ENCODE results near the gene SPHK2.

SPHK2 gene

DNA sequence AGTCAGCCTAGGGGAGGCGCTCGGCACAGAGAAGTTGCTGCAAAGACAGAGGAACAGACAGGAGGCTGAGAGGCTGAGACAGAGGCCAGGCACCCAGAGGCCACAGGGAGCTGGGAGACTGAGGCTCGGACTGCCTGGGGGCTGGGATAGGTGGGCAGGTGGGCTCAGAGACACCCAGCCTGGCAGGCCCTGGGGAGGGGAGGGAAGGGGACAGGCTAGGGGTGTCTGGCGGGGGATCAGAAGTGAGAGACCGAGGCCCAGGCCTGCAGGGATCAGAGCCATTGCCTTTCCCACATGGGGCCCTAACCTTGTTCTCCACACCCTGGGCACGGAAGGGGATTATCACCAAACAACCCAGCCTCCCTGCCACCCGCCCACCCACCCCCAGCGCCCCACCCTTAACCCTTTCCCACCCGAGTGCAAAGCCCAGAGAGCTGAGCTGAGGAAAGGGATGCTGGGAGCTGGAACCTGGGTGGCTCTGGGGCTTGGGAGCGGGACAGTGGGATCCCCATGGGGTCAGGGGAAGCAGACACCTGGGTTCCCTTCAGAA is 52.2 kb downstream of the SPHK2 start:
- Mint-ChIP-seq H3K4me3 (peak overlapping the region; percentile 39), H3K36me3 (ENCODE audit: low read depth) (peaks cover 4% of the 10 kb centered on the region), H3K27me3 (ENCODE audit: low read depth, poor library complexity) (peaks cover 14% of the 10 kb centered on the region), H3K9me3 (peaks cover 7% of the 10 kb centered on the region), H3K4me1 (peaks cover 52% of the 10 kb centered on the region), H3K27ac (peak overlapping the region; percentile 80)
- TF ChIP-seq, protein P1, sequence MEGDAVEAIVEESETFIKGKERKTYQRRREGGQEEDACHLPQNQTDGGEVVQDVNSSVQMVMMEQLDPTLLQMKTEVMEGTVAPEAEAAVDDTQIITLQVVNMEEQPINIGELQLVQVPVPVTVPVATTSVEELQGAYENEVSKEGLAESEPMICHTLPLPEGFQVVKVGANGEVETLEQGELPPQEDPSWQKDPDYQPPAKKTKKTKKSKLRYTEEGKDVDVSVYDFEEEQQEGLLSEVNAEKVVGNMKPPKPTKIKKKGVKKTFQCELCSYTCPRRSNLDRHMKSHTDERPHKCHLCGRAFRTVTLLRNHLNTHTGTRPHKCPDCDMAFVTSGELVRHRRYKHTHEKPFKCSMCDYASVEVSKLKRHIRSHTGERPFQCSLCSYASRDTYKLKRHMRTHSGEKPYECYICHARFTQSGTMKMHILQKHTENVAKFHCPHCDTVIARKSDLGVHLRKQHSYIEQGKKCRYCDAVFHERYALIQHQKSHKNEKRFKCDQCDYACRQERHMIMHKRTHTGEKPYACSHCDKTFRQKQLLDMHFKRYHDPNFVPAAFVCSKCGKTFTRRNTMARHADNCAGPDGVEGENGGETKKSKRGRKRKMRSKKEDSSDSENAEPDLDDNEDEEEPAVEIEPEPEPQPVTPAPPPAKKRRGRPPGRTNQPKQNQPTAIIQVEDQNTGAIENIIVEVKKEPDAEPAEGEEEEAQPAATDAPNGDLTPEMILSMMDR (IDR thresholded peaks at IDR 0.05), result no peak
- no peak for DNase-seq

DNA sequence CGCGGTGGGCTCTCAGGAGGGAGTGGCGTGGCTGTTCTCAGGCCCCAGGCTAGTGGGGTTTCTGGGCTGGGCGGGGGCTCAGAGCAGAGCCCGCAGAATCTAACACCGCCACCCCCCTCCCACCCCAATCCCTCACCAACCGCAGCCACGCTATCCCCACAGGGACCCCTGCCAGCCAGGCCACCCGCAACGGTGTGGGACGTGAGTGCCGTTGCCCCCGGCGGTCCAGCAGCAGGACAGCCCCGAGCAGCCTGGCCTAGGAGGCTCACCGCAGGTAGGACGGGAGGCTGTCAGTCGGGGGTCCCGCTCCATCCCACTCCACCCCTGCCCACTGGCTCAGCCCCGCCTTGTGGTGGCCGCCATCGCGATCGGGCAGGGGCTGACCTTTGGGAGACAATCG is 53.7 kb downstream of the SPHK2 start, which contains the start of gene NTN5:
Gene NTN5, minus strand, starts transcription at position 24 of the 400 bp plus-strand sequence. CDS start 2,031 bp downstream, outside the sequence.
- Mint-ChIP-seq H3K9me3 (peaks cover 7% of the 10 kb centered on the region), H3K36me3 (ENCODE audit: low read depth) (peaks cover 4% of the 10 kb centered on the region), H3K27me3 (ENCODE audit: low read depth, poor library complexity) (peaks cover 21% of the 10 kb centered on the region), H3K4me1 (peaks cover 45% of the 10 kb centered on the region), H3K27ac (no peak within 1 kb of the TSS), H3K4me3 (no peak within 1 kb of the TSS)
- TF ChIP-seq, protein P1 (IDR thresholded peaks at IDR 0.05), result no peak
- DNase-seq, result no peak

DNA sequence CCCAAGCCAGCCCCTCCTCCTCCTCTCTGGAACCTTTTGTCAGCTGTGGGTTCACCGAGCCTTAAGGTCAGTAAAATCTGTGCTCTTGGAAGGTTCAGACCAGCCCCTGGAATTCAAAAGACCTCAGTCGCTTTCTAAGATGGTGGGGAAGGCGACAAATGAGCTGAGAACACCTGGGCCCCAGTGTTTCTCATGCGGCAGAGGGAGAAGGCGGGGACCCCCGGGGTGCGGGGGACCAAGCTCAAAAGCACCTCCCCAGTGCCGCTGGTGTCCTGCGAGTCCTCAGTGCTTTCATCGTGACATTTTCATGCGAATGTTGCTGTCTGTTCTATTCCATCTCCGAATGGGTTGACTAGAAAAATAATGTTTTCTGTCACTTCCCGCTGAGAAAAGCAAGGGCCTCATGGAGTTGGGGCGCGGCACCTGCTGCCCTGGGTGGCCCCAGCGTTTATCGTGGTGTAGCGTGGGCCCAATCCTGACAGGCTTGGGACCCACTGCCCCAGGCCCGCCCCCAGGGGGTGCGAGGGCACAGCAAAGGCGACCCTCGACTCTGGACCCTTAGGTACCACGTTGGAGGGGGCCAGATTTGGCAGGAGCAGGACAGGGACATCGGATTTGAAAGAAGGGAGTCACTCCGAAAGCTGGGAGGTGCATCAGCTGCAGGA is 54.3 kb downstream of the SPHK2 start:
- peaks cover 21% of the 10 kb centered on the region for H3K27me3 Mint-ChIP-seq (ENCODE audit: low read depth, poor library complexity)
- H3K4me3 Mint-ChIP-seq, result no peak overlapping the region
- TF ChIP-seq, protein P1 (IDR thresholded peaks at IDR 0.05), result no peak
- peaks cover 7% of the 10 kb centered on the region for H3K9me3 Mint-ChIP-seq
- peaks cover 4% of the 10 kb centered on the region for H3K36me3 Mint-ChIP-seq (ENCODE audit: low read depth)
- H3K4me1 Mint-ChIP-seq, result peaks cover 45% of the 10 kb centered on the region
- DNase-seq, result no peak
- no peak overlapping the region for H3K27ac Mint-ChIP-seq

DNA sequence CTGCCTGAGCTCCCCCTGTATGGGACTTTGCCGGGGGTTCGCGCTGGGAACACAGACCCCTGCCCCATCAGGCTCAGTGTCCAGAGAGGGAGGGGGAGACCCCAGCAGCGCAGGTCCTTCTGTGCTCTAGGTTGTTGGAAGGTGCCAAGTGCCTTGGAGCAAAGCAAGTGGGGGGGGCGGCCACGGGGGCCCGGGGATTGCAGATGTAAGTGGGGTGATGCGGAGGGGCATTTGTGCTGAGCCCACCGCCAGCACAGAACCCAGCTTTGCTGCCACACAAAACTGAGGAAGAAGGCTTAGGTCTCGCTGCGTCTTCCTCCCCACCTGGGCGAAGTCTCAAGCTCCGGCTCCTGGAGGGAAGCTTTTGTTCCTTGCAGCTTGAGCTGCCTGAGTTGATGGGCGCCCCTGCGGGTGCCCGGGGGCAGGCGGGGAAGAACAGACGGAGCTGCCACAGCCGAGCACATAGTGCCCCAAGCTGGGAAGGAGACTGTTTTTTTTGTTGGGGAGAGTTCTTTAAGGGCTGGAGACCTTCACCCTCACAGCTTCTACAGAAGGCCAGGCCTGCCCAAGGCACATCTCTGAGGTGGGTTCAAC is 55.0 kb downstream of the SPHK2 start:
- peaks cover 4% of the 10 kb centered on the region for H3K36me3 Mint-ChIP-seq (ENCODE audit: low read depth)
- H3K9me3 Mint-ChIP-seq, result peaks cover 7% of the 10 kb centered on the region

DNA sequence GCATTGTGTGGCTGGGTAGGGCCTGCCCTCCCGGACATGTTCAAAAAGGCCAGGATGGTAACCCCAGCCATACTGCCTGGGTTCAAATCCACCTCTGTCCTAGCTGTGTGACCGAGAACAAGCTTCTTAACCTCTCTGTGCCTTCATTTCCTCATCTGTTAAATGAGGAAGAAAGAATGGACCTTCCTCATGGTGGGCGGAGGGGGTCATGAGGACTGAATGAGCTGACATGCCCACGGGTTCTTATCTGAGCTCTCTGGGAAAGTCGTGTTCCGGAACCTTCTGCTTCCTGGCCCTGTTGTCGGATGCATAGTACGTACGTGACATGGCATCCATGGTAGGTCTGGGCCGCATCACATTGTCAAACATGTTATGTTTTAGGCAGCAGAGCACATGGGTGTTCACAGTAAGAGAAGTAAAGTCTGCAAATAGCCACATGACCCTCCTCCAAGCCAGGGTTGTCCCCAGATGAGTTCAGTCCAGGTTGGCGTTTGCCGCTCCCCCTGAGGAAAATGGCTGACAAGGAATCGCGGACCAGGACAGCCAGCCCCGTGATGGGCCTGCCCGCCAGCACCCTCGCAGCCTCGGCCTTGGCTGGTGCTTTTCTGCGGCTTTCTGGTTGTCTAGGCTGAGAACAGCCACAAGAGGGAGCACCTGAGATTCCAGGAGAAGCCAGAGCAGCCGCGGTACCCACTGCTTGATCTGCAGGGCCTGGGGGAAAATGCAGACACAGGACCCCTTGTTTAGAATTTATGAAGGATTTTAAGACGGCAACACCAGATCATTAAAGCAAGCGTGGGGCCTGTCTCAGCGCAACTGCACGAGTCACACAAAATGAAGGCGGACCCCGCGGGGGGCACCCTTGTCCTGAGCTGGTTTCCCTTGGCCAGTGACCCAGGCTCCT is 55.9 kb downstream of the SPHK2 start:
- Mint-ChIP-seq H3K4me3 (no peak overlapping the region), H3K27ac (no peak overlapping the region), H3K9me3 (no peaks in the 10 kb centered on the region), H3K27me3 (ENCODE audit: low read depth, poor library complexity) (peaks cover 17% of the 10 kb centered on the region), H3K36me3 (ENCODE audit: low read depth) (no peaks in the 10 kb centered on the region), H3K4me1 (peaks cover 39% of the 10 kb centered on the region)
- peak; percentile 84 for DNase-seq
- TF ChIP-seq, protein P1 (IDR thresholded peaks at IDR 0.05), result peak; percentile 81

More for the DNA sequence above, 55.0 kb downstream of the SPHK2 start:
- Mint-ChIP-seq H3K27me3 (ENCODE audit: low read depth, poor library complexity) (peaks cover 21% of the 10 kb centered on the region), H3K27ac (no peak overlapping the region), H3K4me1 (peaks cover 45% of the 10 kb centered on the region), H3K4me3 (no peak overlapping the region)
- TF ChIP-seq, protein P1 (IDR thresholded peaks at IDR 0.05), result no peak
- DNase-seq, result no peak
